GM12874 (cell line): ENCODE results near the gene ZNF740.

Source experiments
- CTCF ChIP-seq: IDR thresholded peaks from 2 replicates; pipeline ENCODE4 v1.5.1; 2011; ENCODE audit warnings: low read depth, mild to moderate bottlenecking, control low read depth, low read length, moderate library complexity; ENCODE audit not compliant: insufficient read depth

Gene ZNF740

DNA sequence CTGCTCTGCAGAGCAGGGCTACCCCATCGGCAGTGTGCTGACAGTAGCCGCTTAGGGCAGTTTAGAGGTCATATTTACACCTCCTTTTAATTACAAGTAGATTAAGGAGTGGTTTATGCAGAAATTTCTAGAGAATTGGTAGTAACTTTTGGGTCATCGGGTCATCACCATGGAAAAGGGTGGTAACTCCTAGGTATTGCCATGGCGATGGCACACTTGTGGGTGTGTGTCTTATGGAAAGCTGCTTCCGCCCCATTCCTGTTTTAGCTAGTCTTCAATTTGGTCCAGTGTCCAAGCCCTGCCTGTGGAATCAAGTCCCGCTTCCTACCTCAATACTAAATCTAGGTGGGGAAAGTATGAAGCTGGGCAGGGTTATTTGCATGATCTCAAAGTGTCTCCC is 29.5 kb upstream of the ZNF740 start:
- no peak for TF ChIP-seq CTCF

- no peak for TF ChIP-seq CTCF
These were observed 28.1 kb upstream of the ZNF740 start for GRCh38 chr12:53152390-53152789.

DNA sequence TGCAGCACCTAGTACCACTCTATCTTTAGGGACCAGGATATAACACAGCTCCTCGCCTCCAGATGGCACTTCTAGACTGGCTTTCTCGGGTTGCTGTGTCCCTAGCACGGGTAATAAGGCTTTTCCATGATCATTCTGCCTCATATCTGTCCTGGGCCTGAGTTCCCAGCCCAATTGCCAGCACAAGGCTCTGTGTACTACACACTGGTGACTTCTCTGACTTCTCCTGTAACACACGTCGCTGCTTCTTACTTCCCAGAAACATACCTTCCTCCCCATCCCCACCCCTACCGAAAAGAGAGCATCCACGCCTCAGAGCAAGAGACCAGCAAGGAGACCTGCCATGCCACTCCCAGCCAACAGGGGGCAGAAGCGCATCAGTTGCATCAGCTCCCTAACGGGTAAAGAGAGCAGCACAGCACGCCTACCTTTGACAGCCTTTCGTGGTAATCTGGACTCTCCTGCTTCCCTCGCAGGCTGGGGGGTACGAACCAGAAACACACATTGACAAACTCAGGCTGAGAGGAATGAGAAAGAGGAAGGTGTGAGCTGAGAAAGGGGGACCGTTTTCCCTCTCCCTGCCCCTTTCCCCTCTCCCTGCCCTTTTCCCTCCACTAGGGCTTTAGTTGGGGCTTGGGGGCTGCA is 21.2 kb upstream of the ZNF740 start:
- TF ChIP-seq CTCF = peak; percentile 99

- no peak for TF ChIP-seq CTCF
These were observed 20.5 kb upstream of the ZNF740 start for GRCh38 chr12:53160000-53160399.

GRCh38 chr12:53160673-53161072 is 19.8 kb upstream of the ZNF740 start:
- TF ChIP-seq CTCF = no peak

DNA sequence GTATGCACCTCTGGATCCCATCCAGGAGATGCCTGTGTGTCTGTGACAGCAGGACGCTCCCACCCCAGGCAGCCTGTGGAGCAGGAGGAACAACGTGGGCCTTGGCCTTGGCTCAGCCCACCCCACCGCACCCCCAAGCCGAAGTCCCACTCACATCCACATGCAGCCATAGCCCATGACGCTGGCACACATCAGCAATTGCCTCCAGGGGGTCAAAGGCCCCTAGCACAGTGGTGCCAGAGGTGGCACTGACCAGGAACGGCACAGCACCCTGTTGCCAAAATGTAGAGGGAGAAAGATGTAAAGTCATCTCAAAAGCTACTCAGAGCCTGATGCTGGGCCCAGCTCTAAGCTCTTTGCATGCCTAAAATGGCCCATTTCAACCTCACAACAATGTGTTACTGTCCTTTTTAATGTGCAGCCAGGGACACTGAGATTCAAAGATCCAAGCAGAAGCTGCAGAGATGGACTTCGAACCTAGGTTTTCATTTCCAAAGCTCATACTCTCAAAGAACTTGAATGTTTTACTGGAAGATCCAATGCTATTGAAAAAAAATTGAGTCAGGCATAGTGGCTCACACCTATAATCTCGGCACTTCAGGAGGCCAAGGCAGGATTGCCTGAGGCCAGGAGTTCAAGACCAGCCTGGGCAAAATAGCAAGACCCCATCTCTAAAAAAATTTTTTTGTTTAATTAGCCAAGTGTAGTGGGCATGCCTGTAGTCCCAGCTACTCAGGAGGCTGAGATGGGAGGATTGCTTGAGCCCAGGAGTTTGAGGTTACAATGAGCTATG is 19.2 kb upstream of the ZNF740 start:
- no peak for TF ChIP-seq CTCF

GRCh38 chr12:53166837-53167236 is 13.7 kb upstream of the ZNF740 start:
- no peak for TF ChIP-seq CTCF
